ENCODE results near the gene ATF6B.

ATF6B gene

DNA sequence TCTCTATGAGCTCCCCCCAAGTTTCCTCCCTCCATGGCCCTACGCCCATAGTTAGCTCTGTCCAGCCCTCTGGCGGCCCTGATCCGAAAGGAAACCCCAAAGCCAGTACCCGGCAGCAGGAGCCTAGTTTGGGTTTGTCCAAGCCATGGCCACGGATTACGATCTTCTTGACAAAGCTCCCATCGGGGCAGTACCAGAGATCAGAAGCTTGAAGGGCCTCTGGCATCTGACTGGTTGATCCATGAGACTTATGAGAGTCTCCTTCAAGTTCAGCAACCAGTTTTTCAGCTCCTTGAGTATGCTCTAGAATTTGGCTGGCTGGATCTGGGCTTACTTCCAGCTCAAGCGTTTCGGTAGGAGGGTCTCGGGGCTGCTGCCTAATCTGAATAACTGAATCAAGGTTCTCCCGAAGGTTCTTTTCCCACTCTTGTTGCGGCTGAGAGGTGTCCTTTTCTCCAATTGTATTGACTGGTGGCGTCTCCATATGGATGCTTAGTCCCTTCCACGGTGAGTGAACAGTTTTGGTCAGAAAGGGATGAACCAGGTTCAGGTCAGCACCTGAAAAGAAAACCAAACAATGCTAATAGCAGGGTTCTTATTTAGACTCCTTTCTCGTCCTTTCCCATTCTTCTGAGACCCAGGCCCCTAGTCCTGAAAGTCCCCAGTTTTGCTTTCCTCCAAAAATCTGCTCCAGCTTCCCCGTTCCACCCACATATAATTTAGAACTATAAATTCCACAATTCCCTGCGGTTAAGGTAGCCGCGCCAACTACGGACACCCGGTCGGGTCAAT is 1.4 kb upstream of the ATF6B start:
- DNase-seq, result no peak

DNA sequence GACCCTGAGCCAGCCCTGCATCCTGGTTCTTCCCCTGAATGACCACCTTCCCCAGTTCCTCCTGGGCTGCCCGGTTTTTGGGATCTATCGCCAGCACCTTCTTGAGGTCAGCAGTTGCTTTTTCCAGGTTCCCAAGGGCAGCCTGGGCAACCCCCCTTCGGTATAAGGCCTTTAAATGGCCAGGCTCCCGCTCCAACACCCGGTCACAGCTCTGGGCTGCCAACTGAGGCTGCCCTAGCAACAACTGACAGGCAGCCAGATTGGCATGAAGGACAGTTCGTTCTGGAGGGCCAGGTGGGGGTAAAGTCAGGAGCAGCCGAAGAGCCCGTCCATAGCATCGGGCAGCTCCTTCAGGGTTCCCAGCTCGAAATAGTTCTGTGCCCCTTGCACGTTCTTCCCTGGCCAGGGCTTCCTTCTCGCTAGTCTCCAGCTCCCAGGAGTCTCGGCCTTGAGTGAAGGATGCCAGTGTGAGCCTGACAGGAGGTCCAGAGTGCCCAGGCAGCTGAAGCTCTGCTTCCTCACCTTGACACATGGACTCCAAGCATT is 778 bp upstream of the ATF6B start:
- DNase-seq, result no peak

DNA sequence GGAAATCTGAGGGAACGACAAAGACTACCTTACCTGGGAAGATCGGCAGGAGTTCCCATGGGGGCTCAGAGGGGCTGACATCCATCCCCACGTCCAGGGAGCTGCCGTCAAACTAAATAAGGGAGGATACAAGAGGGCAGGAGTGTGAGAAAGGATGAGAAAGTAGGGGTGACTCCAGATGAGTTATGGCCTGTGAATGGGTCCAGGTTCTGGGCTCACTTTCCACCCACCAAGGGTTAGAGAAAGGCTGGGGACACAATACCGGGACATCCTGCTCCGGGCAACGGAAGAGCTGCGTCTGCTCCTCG is 683 bp downstream of the ATF6B start:
- DNase-seq, result no peak

DNA sequence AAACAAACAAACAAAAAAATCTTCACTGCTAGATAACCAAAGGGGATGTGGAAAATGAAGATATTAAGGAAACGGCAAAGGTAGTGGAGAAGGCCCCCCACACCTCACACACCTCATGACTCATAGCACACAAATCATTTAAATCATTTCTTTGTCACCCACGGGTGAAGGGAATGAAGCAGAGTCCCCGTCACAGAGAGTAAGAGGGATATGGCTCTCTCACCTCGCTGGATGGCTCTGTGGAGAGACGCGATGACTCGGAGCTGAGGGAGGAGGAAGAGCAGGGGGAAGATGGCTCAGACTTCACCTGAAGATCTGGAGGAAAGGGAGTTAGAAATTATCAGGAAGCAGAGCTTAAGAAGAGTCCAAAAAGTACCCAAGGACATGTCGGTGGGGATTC is 1.2 kb downstream of the ATF6B start:
- DNase-seq, result no peak

DNA sequence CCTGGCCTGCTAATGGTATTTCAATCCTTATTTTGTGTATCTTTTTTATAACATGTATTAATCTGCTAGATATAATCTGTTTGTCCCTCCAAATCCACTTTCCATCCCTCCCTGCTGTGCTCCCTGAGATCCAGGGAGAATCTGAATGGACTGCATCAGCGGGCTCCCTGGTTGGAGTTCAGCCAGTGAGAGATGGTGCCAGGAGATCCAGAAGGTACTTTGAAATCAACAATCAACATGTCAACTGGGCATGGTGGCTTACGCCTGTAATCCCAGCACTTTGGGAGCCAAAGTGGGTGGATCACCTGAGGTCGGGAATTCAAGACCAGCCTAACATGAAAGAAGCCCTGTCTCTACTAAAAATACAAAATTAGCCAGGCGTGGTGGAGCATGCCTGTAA is 4.4 kb downstream of the ATF6B start:
- no peak for DNase-seq

DNA sequence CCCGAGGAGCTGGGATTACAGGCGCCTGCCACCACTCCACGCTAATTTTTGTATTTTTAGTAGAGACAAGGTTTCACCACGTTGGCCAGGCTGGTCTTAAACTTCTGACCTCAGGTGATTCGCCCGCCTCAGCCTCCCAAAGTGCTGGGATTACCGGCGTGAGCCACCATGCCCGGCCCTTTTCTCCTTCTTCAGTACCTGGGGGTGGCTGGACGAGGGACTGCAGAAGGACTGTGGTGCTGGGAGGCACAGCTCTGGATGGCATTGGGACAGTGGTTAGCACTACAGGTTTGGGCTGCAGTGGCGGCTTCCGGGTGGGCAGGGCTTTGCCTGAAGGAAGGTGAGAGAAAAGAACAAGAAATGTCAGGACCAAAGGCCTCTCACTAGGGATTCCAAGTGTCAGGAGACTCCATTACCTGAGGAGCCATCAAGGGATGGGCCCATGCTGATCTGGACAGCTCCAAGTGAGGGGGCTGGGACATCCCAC is 7.4 kb downstream of the ATF6B start:
- DNase-seq, result no peak

DNA sequence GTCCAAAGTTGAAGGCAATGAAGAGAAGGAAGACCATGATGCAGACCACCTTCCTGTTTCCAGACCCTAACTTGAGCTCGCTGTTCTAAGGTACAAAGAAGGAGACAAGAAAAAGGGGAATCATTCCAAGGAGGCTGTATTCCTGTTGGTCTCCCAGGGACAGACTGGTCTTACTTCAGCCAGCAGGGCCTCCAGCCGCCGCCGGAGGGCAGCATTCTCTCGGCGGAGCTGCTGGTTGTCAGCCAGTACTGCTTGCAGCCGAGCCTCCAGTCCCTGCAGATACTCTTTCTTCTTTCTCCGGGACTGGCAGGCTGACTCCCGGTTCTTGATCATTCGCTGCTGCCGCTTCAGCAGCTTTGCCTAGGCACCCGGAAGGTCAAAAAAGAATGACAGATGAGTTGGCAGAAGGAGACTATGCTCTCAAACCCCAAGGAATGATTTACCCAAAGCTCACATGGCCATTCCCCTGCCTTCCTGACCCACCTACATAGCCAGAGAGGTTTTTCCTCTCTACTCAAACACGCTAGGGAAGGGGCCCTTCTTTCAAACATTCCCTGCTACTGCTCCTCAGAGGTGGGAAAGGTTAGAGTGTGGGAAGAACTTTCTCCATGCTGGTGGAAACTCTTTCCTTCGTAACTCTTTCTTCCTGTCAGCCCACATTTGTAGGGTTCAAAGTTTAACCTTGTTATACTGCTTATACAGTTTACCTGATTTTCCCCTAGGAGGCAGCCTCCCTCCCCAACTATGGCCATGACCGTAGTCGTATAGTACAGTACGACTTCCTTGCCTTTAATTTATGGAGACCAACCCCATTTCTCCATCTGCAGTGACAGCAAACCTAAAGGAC is 9.0 kb downstream of the ATF6B start:
- peak; percentile 69 to 76 for DNase-seq

DNA sequence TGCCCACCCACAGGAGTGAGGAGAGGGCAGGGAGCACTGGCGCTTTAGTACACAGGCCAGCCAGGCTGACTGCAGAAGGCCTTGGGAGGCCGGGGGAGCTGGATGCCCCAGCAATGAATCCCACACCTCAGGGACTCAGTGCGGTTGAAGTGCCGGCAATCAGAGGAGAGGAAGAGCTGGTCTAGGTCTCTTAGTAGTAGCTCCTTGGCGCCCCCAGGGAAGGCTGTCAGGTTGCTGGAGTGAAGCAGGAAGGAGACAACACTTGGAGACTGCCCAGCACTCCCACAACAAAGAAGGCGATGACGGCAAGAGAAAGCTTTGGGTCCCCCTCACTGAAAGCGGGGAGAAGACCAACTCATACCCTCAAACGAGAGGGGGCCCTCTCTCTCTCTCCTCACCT is 10.6 kb downstream of the ATF6B start:
- DNase-seq, result no peak

DNA sequence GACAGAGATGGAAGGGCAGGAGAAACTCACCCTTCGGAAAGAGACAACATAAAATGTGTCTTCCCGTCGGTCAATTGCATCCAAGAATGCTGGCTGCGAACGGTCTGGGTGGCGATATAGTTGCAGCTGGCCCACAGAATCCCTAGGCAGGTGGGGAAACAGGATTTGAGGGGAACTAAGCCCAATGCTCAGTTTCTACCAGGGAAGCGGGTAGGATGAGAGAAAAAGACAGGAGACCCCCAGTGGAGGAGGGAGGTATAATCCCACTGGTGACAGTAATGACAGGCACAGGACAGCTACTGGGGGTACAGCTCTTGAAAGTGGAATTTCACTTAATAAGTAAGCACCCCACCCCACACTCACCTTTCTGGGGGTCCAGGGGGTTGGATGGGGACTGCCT is 11.4 kb downstream of the ATF6B start:
- no peak for DNase-seq

DNA sequence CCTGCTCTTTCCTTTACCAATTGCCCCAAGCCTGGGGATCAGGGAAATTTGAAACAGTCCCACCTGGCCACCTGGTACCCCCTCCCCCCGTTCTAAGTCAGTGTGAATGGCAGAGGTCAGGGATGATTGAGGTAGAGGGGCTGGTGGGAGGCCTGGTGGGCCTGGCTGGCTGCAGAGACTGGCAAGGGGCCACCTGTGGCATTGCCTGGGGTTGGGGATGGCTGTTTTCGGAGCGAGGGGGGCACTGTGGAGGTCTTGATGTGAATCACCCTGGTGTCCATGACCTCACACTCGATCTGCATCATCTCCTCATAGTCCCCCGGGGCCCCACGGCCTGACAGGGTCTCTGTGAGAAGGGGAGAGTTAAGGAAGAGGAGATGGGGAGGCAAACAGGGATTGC is 12.4 kb downstream of the ATF6B start:
- no peak for DNase-seq

DNA sequence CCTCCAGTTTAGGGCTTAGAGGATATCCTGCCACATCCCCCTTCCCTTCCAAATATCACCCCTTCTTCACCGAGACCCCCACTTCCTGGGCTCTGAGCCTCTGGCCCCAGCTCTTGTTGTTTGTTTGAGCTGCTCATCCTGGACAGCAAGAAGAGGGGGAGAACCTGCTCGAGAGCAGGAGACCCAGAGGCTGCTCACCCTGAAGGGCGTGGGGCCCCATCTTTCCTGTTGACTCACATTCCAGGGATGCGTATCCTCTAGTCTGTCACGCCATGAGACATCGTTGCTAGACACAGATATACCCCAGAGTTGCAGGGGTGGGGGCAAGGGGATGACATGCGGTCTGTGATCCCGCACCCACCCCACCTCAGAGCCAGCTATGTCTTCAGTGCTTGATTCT is 13.2 kb downstream of the ATF6B start:
- DNase-seq, result no peak

DNA sequence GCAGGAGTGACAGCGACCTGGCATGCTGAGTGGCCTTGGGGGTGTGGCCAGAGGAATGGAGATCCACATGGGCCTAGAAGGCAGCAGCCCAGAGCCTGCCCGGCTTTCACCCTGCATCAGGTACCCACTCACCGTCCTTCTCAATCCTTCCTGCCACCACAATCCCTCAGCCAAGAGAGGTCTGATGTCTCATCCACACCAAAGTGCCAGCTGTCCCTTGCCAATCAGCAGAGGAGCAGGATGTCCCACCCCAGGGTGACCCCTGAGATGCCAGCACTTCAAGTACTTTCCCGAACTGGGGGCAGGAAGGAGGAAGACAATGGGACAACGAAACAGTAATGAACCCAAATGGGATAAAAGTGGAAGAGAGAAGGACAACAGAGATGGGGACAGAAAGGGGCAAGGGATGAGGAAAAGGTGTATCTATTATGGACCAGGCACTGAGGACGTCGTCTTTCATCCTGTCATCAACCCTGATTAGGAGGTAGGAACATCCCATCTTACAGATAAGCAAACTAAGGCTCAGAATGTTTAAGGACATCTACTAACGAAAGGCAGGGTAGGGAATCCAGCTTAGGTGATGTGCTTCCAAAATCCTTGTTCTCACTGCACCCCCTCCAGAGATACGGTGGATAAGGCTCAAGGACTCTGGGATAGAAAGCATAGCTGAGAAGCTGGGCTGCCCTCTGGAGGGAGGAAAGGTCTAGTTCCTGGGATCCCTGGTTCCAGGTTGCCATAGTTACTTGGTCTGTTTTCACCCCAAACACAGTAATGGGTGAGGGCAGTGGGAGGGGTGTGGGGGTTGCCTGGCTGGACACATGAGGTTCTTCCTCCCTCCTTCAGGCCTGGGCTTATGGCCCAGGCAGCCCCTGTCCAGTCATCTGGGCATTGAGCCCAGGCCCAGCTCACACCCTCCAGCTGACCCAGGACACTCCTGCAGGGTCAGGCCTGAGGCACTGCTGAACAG is 14.4 kb downstream of the ATF6B start:
- peak in 1 of 2 donors; percentile 24 for DNase-seq

DNA sequence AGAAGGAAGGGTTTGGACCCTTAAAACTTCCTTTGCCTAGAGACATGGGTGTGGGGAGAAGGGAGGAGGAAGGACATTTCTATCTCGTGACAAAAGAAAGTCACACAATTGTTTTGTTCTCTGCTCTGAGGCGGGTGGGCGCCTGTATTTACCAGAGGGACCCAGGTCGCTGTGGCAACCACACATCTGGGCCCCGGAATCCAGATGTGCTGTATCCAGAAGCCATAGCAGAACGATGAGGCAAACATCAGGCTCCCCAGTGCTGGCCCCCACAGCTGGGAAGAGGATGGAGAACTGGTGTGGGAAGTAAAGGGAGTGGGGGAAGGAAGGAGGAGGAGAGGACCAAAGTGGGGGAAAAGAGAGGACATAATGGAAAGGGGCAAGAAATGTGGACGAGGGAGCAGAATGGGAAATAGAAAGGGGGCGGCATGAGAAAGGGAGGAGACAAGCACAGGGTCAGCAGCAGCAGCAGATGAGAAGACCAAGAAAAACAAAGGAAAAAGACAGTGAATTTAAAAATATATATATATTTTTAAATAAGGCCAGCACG is 15.5 kb downstream of the ATF6B start:
- DNase-seq, result no peak

DNA sequence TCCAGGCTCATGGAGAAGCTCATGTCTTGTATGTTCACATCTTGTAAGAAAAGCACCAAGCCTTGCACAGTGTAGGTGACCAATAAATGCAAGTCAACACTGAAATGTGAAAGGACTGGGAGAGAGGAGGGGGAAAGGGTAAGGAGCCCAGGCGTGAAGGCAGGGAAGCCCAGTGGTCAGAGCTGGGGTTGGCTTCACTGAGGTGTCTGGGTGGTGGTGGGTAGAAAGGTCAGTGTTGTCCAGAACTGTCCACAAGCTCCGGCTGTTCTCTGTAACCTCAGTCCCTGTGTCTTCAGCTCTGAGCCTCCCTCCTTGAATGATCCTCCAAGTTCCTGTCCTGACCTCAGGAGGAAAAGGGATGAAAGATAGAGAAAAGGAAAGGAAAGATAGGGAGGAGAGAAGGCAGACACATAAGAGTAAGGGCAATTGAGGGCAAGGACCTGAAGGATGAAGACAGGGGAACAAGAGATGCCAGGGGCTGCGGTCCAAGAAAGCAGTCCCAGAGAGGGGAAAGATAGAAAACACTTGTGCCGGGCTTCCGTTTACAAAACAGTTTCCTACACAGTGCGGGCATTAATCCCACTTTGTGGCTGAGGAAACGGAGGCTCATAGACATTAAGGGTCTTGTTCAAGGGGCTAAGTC is 16.5 kb downstream of the ATF6B start:
- DNase-seq, result no peak

DNA sequence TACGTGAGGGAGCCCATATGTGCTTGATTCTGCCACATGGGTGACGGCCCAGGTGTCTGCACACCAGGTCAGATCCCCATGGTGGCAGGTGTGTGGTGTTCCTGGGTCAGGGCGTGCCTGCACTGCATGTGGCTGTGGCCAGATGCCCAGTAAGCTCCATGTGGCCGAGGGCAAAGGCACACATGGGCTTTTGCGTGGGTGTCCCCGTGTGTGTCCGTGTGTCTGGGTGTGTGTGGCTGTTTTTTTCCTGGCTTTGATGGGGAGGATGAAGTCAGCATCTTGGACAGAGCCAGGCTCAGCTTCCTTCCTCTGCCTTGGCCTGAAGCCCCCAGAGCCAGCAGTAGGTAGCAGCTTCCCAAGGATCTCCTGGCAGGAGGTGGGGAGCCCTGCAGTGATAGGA is 17.4 kb downstream of the ATF6B start:
- DNase-seq, result no peak

DNA sequence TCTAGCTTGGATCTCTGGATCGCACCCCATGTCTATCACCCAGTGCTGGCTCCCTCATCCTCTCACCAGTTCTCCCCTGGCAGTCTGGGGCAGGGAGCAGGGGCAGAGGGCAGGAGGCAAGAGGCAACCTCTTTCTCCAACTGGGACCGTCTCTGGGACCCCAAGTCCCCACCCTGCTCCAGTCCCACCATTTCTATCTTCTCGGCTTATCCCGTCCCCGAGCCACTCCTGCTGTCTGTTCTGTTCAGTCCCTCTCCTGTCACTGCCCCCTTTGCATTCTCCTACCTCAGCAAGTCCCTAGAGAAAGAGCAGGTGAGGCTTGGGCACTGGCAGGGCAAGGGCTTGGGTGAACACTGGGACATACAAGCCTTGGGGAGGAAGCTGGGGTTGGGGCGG is 18.3 kb downstream of the ATF6B start:
- DNase-seq, result no peak

DNA sequence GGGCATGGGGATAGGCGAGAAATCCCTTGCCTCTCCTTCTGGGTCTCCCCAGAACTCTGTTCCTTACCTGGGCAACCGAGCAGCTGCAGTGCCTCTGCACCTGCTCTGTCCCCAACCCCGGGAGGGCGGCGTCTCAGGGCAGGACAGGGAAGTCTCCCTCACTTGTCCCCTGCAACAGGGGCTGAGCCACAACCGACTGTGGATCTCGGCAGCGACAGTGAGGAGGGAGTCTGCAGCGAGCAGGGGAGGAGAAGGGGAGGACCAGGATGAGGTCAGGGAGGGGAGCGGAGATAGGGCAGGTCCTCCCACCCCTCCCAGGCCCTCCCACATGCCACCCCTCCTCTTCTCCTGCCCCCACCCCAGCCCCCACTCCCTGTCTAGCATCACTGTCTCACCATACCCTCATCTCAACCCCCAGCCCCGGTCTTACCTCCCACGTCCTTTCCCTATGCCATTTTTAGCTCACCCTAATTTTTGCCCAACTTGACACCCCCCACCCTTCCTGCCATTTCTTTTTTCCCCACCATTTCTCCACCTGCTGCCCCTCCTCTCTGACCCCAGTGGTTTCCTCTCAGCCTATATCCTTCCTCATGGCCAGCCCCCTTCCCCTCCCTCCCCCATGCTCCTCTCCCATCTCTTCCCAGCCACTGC is 18.8 kb downstream of the ATF6B start, which contains the start of gene TNXB:
TNXB (minus strand) TSS at position 225 of the 651 bp plus-strand sequence. CDS start 11,140 bp downstream, outside the sequence.
- no peak for DNase-seq

DNA sequence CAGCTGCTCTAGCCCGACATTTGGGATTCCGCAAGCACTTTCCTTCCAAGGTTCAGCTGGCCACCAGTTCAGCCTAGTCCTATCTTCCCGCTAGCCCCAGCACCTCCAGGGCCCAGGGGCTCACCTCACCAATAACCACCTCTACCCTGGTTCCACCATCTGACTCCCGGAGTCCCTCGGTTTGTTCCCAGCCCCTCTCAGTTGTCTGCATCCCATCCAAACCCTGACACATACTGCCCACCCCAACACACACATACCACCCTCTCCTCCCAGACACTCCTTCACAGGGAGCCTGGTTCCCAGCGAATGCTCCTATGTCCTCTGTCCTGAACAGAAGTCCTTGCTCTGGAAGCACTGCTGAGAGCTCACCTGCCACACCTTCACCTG is 19.3 kb downstream of the ATF6B start:
- no peak for DNase-seq

DNA sequence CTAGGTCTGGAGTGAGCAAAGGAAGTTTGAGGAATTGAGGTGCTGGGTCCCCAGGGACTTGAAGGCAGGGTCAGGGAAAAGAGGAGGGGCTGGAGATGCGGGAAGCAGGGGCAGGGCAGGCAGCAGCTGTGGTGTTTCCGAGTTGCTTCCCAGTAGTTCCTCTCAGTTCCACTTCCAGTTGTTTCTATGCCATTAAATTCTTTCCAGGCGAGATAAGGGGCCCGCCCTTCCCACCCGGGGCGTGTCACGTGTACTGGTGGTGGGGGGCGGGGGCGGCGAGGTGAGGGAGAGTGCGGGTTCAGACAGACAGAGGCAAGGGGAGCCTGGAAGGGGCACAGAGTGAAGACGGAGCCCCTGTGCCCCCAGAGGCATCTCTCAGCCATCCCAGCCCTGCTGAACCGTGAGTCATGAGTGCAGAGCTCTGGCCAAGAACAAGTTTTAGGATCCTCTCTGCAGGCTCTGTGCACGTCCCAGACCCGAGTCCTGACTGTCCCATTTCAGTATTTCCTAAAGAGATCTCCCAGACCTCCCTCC is 19.9 kb downstream of the ATF6B start:
- DNase-seq, result no peak

DNA sequence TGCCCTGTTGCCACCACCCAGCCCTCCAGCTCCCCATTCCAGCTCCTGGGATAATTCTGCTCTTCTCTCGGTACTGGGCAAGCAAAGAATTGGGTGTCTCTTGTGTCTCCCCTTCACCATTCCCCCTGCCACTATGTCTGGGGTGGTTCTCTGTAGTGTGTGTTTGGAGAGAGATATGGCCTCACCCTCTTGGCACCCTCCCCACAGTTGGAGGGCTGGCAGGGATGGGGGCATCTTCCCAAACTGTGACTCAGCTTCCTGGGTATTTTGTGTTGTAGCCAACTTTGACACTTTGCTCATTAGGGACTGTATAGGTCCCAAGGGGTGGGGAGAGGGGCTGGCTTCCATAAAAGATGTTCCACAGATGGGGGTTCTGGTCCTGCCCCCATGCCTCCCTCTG is 20.6 kb downstream of the ATF6B start:
- no peak for DNase-seq

DNA sequence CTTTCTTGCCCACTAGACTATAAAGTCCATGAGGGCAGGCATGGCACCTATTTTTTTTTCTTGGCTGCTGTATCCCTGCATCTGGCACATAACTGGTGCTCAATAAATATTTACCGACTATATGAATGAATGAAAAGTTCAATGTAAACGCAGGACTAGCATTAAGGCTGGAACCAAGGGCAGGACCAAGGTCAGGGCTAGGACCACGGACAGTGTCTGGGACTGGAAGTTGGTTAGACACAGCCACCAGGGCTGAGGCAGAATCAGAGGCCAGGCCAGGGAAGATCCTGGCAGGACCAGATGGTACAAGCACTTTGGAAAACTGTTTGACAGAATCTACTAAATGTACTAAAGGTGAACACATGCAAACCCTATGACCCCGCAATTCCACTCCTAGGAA is 22.6 kb downstream of the ATF6B start:
- no peak for DNase-seq
